NCI-H774 (cell line): ENCODE data around the gene ALOXE3.
"Not testable (repeated sequence)": the region's sequence is repeated elsewhere in the genome, so short reads cannot be mapped to it uniquely, and the experiment has no call there.

Experiments
- DNase-seq: peaks from one replicate; lab custom pipeline; 2025; lab: John Stamatoyannopoulos, UW

ALOXE3 gene

DNA sequence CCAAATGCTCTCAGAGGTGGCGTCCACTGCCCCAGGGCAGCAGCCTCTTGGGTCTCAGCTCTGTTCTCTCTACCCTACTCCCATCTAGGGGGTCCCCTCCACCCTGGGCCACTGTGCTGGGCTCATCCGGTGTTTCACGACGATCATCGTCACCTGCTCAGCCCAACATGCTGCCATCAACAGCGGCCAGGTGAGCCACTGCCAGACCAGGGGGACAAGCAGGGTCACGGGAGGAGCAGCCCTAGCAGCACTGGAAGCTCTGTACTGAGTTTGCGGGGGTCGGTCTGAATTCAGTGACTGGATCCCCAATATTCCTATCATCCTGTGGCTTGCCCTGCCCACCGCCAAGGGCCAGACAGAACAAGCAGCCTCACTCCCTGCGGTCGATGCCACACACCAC lies 46.8 kb downstream of the ALOXE3 start:
- no peak for DNase-seq

DNA sequence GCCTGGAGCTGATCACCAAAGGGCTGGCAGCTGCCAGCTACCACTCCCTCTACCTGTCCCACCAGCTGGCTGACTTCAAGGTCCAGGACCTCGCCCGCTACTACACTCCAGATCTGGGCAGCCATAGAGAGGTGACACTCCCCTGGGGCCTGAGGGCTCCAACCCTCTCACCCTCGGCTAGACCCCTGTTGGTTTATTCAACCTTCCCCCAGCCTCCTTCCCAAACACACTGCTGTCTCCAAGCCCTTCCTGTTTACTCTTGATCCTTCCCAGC lies 48.8 kb downstream of the ALOXE3 start:
- DNase-seq, result no peak

DNA sequence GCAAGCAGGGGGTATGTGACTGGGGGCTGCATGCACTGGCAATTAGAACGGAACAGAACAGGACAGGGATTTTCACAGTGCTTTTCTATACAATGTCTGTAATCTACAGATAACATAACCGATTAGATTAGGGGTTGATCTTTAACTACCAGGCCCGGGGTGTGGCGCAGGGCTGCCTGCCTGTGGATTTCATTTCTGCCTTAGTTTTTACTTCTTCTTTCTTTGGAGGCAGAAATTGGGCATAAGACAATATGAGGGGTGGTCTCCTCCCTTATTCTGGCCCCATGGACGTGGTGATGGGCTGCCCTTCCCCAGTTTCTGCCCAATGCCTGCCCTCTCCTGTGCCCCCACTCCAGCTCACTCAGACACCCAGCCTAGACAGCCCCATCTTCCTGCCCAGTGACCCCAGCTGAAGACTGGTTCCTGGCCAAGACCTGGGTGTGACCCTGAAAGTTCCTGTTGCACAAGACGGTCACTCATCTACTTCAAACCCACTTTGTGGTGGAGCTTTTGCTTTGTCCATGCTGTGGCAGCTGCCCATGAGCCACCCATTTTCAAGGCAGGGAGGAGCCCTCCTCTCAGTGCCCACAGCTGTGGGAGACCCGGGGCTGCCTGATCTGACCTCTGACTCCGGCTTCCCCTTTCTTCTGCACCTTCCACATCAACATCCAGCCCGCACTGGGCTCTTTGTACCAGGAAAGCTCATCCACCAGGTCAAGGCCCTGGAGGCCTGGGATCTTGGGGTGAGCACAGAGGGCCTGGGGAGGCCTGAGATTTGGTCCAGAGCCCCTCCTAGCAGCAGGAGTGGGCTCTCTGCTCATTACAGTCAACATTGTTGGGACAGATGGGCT lies 49.4 kb downstream of the ALOXE3 start:
- DNase-seq, result no peak

DNA sequence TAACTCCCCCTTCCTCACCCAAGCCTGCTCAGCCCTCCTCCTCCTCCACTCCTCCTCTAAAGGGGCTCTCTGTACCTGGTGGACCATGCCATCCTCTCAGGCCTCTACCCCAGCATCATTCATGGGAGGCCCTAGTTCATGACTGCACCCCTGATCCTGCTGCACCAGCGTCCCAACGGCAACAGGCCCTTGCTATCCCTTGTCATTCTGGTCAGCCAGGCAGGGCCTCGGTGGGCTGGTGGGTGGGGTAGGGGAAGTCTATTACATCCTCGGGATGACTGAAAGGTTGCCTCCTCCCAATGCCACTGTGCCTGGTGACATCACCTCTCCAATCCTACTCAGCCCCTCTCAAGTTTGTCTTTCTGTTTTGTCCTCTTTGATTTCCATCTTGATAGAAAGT lies 50.5 kb downstream of the ALOXE3 start:
- no peak for DNase-seq

DNA sequence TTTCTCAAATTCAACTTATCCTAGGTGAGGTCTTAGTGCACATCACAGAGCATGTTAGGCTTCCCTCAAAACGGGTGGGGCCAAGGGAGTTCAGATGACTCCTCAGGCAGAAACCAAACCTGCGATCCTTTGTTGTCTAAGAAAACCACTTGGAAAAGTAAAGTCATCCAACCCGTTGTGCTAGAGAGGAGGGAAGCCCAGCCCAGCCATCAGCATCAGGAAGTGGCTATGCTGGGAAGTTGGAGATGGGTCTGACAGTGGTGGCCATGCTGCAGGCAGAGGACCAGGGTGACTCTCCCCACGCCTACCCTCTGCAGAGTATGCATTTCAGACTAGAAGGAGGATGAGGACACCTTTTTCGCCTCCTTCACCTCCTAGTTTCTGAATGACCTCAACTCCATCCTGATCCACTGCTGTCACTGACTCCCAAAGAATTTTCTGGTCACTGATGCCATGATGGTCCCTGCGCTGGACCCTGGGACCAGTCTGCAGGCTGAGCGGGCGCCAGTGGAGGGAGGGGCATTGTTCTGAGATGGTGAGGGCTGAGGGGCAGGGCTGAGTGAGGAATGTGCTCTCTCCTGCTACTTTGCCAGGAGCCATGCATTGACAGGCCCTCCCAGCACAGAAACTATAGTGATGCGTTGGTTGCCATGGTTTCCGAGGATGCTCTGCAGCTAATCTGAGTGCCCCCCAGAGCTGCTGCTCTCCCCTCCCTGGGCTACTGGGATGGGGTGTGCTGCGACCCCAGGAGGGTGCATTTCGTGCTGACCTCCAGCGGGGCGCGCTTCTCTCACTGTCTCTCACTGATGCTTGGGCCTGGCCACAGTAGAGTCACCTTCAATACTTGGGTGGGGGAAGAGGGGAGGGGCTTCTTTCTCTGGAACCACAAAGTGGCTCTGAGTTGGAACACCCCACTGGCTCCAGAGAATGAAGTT lies 51.2 kb downstream of the ALOXE3 start:
- DNase-seq, result no peak

DNA sequence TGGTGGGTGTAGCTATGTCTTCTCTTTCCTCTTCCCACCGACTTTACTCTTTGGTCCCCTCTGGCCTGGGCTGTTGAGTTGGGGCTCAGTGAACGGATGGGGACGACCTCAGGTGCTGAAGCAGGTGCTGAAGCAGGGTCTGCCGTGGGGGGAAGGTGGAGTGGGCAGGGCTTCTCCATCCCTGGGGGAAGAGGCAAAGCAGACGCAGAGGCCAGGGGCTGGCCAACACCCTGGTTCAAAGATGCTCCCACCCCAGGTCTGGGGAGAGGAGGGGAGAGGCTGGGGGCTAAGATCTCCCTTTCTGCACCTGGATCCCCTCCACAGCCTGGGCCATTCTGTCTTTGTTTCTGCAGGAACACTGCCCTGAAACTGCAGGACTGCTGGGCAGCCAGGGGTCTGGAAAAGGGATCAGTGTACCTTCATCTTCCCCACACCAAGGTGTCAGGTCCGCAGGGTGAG lies 53.7 kb downstream of the ALOXE3 start:
- DNase-seq, result no peak

DNA sequence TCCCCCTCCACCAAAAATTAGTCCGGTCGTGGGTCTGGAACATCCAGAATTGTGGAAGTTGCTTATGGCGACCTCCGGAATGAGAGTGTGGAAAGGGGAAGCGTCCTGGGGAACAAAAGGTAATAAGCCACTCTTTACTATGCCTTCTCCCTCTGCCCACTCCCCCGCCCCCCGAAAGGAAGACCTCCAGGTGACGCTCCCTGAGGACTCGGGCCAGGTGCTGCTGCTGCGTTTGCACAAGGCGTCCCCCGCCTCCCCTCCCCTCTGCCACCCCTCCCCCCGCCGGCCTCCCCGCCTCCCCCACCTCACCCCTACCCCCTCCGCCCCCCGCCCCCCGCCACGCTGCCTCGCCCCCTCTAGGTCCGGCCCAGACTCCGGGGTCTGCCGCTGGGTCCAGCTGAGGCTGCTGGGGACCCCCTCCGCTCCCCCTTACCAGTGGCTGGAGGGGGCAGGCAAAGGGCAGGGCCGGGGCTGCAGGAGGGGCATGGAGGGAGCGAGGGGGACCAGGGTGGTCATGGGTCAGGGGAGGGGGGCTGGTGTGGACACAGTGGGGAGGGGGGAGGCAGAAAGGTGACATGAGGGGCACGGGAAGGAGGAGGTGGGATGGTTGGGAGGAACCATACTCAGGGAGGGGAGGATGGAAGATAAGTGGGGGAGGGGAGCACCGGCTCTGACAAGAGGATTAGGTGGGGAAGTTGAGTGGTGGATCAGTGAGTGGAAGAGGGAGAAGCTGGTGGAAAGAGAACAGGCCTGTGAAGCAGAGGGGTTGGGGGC lies 54.4 kb downstream of the ALOXE3 start:
- DNase-seq, result no peak

DNA sequence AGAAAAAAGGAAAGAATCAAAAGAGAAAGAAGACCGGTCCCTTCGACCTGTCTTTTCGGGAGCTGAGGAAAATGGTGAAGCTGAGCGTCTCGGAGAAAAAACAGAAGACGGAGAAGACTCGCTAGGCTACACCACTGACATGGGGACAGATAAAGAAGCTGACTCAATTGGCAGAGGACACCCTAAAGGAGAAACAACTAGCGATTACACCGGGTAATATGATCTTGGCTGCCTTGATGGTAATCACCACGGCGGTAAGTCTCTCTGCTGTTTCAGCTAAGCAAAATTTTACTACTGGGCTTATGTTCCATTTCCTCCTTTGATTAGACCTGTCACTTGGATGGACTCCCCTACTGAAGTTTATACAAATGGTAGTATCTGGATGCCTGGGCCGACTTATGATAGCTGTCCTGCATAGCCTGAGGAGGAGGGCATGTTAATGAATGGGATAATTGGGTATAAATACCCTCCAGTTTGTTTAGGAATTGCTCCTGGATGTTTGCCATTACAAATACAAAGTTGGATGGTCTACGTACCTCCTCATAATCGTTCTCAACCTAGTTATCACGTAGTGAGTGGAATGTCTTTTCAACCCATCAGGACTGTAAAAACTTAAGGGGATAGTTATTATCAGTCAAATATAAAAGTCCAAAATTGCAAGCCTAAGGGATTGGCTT lies 55.4 kb downstream of the ALOXE3 start:
- no peak for DNase-seq

DNA sequence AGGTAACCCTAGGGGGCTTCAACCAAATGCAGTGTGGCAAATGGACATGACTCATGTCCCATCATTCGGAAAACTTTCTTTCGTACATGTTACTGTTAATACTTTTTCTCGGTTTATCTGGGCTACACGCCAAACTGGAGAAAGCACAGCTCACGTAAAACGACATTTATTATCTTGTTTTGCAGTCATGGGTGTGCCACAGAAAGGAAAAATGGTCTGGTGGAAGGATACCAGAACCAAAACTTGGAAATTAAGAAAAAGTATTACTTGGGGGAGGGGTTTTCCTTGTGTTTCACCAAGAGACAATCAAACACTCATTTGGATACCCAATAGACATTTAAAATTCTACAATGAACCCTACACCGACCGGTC lies 55.9 kb downstream of the ALOXE3 start:
- no peak for DNase-seq

DNA sequence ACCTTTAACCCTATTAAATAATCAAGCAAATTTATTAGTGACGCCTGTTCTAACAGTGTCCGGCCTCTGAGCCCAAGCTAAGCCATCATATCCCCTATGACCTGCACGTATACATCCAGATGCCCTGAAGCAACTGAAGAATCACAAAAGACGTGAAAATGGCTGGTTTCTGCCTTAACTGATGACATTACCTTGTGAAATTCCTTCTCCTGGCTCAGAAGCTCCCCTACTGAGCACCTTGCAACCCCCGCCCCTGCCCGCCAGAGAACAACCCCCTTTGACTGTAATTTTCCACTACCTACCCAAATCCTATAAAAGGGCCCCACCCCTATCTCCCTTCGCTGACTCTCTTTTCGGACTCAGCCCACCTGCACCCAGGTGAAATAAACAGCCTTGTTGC lies 56.5 kb downstream of the ALOXE3 start:
- DNase-seq, result not testable (repeated sequence)

DNA sequence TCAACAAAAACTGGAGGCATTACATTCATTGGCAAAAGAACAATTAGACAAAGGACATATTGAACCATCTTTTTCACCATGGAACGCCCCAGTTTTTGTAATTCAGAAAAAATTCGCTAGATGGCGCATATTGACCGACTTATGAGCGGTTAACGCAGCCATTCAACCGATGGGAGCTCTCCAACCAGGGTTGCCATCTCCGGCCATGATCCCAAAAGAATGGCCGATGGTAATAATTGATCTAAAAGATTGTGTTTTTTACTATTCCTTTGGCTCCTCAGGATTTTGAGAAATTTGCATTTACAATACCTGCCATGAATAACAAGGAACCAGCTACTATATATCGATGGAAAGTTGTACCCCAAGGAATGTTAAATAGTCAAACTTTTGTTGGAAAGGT lies 58.0 kb downstream of the ALOXE3 start:
- DNase-seq, result peak; percentile 57

DNA sequence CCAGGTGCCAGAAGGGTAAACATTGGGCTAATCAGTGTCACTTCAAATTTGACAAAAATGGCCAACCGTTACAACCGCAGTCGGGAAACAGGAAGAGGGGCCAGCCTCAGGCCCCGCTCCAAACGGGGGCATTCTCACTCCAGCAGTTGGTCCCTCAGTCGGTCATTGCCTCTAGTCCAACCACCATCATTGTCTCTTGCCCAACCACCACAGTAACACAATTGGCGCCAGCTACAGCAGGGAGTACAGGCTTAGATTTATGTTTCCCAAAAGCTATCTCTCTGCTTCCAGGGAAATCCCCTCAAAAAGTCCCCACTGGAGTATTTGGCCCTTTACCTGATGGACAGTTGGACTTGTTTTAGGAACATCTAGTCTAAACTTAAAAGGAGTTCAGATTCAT lies 59.2 kb downstream of the ALOXE3 start:
- peak; percentile 45 for DNase-seq

DNA sequence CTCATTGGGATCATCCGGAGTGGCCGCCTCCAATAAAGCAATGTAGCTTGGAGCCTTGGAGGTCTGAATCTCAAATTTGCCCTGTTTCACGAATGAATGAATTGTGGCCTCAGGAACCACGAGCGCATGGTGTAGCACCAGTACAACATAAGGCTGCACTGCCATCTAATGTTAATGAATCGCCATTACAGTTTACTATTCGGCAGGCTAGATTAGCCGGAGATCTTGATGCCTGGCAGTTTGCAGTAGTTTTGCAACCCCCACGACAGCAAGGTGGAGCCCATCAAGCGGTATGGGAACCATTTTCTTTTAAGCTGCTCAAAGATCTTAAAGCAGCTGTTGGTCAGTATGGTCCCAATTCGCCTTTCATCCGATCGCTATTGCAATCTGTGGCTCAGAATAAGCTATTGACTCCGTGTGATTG lies 60.6 kb downstream of the ALOXE3 start:
- DNase-seq, result peak; percentile 65

DNA sequence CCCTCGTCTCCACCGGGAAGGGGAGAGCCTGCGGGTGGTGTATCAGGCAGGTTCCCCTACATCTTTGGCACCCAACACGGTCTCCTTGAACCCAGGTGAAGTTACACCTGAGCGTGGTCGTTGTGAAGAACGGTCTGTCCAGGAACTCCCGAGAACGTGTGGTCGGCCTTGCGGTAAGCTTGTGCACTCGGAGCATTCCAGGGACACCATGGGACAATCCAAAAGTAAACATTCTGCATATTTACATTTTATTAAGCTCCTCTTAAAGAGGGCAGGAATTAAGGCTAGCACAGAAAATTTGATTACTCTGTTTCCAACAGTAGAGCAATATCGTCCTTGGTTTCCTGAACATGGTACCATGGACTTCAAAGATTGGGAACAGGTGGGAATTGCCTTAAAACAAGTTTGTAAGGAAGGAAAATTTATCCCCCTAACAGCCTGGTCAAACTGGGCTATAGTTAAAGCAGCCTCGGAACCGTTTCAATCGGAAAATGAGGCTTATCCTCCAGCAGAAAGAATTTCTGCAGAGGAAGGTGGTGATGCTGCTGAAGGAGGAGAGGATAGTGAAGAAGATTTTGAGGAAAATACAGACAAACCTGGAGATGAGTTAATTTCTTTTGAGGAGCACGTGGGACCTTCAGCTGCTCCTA lies 61.2 kb downstream of the ALOXE3 start:
- no peak for DNase-seq

DNA sequence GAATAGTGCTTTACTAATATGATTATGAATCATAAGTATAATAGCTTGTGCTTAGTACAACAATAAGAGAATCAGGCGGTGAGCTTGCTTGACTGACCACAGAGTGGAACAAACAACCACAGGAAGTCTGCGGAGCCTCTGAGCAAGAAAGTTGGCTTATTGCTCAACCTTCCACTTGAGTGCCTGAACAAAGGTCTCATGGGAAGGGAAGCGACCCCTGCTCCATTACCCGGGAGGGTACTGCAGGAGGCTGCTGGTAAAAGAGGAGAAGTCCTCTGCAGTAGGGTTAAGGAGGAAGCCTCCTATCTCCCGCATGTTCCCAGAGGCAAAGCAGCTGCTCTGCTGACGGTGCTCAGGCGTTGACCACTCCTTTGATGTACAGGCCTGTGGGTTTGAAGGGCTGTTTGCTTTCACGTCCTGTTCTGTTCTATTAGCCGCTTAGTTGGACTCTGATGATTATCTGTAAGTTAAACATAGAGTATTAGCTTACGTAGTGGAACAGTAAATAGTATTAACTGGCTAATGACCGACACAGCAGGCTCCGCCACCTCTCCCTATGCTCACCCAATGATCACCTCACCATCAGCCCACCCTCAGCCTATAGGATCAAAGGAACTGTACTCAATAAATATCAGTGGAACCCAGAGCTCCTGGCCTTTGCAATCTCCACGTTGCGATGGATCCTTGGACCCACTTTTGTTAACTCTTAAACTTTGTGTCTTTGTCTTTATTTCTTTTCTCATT lies 61.9 kb downstream of the ALOXE3 start:
- DNase-seq, result peak; percentile 28

DNA sequence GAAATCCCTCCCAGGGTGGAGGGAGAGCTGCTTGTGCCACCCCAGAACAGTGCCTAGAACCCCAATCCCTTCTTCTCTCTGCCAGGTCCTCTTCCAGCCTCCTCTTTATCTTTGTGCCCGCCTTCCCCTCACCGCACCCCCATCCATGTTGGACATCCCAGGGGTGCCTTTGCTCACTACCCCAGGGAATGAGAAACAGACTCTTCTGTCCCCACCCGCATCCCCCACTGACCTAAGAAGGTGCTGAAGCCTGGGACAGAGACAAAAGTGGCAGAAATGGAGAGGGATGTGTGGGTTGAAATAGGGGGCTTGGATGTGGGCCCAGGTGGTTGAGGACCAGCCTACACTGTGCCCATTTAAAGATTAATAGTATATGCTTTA lies 62.5 kb downstream of the ALOXE3 start:
- DNase-seq, result no peak

DNA sequence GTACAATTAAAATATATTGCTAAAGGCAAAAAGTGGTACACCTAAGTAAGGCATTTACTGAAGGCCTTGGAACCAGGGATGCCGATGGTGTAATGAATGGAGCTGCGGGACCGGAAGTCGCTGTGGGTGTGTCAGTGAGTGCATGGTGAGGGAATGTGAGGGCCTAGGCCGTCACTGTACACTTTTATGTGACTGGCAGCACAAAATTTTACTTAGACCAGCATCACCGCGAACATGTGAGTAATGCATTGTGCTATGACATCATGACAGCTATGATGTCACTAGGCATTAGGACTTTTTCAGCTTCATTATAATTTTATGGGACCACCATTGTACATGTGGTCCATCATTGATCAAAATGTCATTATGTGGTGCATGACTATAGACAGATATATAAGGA lies 64.7 kb downstream of the ALOXE3 start:
- DNase-seq, result no peak

DNA sequence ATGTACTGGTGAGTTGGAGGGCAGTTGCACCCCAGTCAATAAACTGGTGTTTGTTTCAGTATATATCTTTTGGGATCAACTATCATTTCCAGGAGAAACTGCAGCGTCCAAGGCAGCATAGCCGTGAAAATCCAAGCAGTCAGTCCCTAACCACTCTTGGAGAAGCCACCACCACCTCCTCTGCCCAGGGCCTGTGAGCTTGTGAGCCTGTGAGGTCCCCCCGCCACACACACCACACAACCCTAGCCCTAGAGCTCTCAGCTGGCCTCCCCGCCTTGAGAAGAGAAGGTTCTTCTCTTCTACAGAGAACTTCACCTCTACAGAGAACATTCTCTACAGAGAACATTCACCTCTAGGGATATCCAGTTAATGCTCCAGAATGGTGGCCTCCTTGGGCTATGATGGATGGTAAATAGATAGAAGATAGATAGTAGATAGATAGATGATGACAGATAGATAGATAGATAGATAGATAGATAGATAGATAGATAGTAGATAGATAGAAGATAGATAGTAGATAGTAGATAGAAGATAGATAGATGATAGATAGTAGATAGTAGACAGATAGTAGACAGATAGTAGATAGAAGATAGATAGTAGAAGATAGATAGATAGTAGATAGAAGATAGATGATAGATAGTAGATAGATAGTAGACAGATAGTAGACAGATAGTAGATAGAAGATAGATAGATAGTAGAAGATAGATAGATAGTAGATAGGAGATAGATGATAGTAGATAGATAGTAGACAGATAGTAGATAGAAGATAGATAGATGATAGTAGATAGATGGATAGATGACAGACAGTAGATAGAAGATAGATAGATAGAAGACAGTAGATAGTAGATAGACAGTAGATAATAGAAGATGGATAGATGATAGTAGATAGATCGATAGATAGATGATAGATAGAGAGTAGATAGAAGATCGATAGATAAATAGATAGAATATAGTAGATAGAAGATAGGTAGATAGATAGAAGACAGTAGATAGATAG lies 65.8 kb downstream of the ALOXE3 start:
- no peak for DNase-seq

DNA sequence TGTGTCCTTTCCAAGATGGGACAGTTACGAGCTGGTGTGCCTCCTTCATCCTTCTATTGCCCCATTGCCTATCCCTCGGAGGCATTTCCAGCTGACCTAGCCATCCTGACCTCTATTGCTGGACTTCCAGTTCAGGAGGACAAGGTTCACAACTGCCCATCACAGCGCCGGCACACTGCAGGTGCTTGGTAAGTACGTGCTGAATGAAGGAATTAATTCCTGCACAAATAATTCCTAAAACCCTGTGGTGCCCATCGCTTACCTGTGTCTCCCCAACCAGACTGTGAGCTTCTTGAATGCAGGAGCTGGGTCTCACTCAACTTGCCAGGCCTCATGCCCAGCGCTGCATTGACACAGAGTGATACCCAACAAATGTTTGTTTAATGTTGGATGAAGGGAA lies 66.5 kb downstream of the ALOXE3 start:
- DNase-seq, result no peak
